Mesenchymal stem cell (in vitro differentiated cells and primary cell): Measurements from ENCODE around the gene PML.

Experiments used
- DNase-seq: peaks from one replicate; pipeline ENCODE4 v3.0.0-alpha.2; 2013
- H2AFZ ChIP-seq: one replicate; pipeline ENCODE4 v1.6.1; 2013; ENCODE audit warnings: low read depth, mild to moderate bottlenecking, control low read depth, inconsistent platforms, low read length, moderate library complexity
- H2AK5ac ChIP-seq: 2 replicates; pipeline ENCODE4 v1.6.1; 2013; ENCODE audit warnings: low read length, moderate library complexity, mild to moderate bottlenecking, inconsistent platforms; ENCODE audit not compliant: severe bottlenecking
- H2BK120ac ChIP-seq: one replicate; pipeline ENCODE4 v1.6.1; 2013; ENCODE audit warnings: low read depth, mild to moderate bottlenecking, inconsistent platforms, low read length, moderate library complexity
- H2BK12ac ChIP-seq, 2 experiments: one replicate each; pipeline ENCODE4 v1.6.1; 2013; ENCODE audit warnings: inconsistent platforms in 2 of 2, low read length in 2 of 2, mild to moderate bottlenecking in 2 of 2, moderate library complexity in 2 of 2, control low read depth in 1 of 2
- H2BK15ac ChIP-seq: one replicate; pipeline ENCODE4 v1.6.1; 2013; ENCODE audit warnings: mild to moderate bottlenecking, low read depth, inconsistent platforms; ENCODE audit not compliant: poor library complexity, severe bottlenecking
- H2BK5ac ChIP-seq: 2 replicates; pipeline ENCODE4 v1.6.1; 2013; ENCODE audit warnings: low read depth, mild to moderate bottlenecking, low read length, control low read depth, inconsistent platforms; ENCODE audit not compliant: poor library complexity, severe bottlenecking
- H3K14ac ChIP-seq, 2 experiments: one replicate each; pipeline ENCODE4 v1.6.1; 2013; ENCODE audit warnings: inconsistent platforms in 2 of 2, low read length in 2 of 2, control low read depth in 1 of 2, mild to moderate bottlenecking in 1 of 2, moderate library complexity in 1 of 2
- H3K18ac ChIP-seq, 2 experiments: one replicate each; pipeline ENCODE4 v1.6.1; 2013; ENCODE audit warnings: inconsistent platforms in 2 of 2, low read length in 2 of 2, control low read depth in 1 of 2, low read depth in 1 of 2, mild to moderate bottlenecking in 1 of 2
- H3K23ac ChIP-seq, 2 experiments: one replicate each; pipeline ENCODE4 v1.6.1; 2013; ENCODE audit warnings: inconsistent platforms in 2 of 2, low read length in 2 of 2, mild to moderate bottlenecking in 2 of 2, moderate library complexity in 2 of 2, control low read depth in 1 of 2
- H3K27ac ChIP-seq: 2 replicates; pipeline ENCODE4 v1.5.1; 2013; ENCODE audit warnings: mild to moderate bottlenecking, moderate library complexity, low read length, control low read depth, inconsistent platforms; ENCODE audit not compliant: poor library complexity, severe bottlenecking
- H3K27me3 ChIP-seq, 2 experiments: 2 replicates each; pipeline versions ENCODE4 v1.6.1 to v1.7.0; 2013; ENCODE audit warnings: low read length in 2 of 2, mild to moderate bottlenecking in 2 of 2, moderate library complexity in 2 of 2, control low read depth in 1 of 2, inconsistent platforms in 1 of 2; ENCODE audit not compliant: control insufficient read depth in 1 of 2, insufficient read depth in 1 of 2
- H3K36me3 ChIP-seq, 2 experiments: 2 replicates each; pipeline versions ENCODE4 v1.6.1 to v1.7.0; 2013; ENCODE audit warnings: low read length in 2 of 2, control low read depth in 1 of 2, inconsistent platforms in 1 of 2, low read depth in 1 of 2, mild to moderate bottlenecking in 1 of 2; ENCODE audit not compliant: insufficient read depth in 2 of 2, control insufficient read depth in 1 of 2
- H3K4ac ChIP-seq, 2 experiments: one replicate each; pipeline ENCODE4 v1.6.1; 2013; ENCODE audit warnings: inconsistent platforms in 2 of 2, low read length in 2 of 2, mild to moderate bottlenecking in 2 of 2, moderate library complexity in 2 of 2, control low read depth in 1 of 2, low read depth in 1 of 2
- H3K4me1 ChIP-seq: 2 replicates; pipeline ENCODE4 v1.6.1; 2013; ENCODE audit warnings: low read depth, low read length, control low read depth; ENCODE audit not compliant: control insufficient read depth, insufficient read depth
- H3K4me2 ChIP-seq: 2 replicates; pipeline ENCODE4 v1.6.1; 2013; ENCODE audit warnings: low read length, mild to moderate bottlenecking, inconsistent platforms; ENCODE audit not compliant: poor library complexity, severe bottlenecking
- H3K4me3 ChIP-seq, 2 experiments: 2 replicates each; pipeline versions ENCODE4 v1.5.1 to v1.7.0; 2013; ENCODE audit warnings: low read length in 2 of 2, mild to moderate bottlenecking in 2 of 2, control low read depth in 1 of 2, low read depth in 1 of 2; ENCODE audit not compliant: insufficient read depth in 1 of 2
- H3K79me1 ChIP-seq: replicated peaks from 2 replicates; pipeline ENCODE4 v1.6.1; 2013; ENCODE audit warnings: mild to moderate bottlenecking, control low read depth, low read length, inconsistent platforms; ENCODE audit not compliant: poor library complexity, severe bottlenecking
- H3K9ac ChIP-seq: 2 replicates; pipeline ENCODE4 v1.7.0; 2013; ENCODE audit warnings: mild to moderate bottlenecking, low read length, moderate library complexity
- H3K9me3 ChIP-seq: 2 replicates; pipeline ENCODE4 v1.7.0; 2013; ENCODE audit warnings: mild to moderate bottlenecking, low read length; ENCODE audit not compliant: control insufficient read depth
- H4K8ac ChIP-seq: one replicate; pipeline ENCODE4 v1.6.1; 2013; ENCODE audit warnings: inconsistent platforms, mild to moderate bottlenecking, low read length, moderate library complexity
- H4K91ac ChIP-seq: one replicate; pipeline ENCODE4 v1.6.1; 2013; ENCODE audit warnings: mild to moderate bottlenecking, low read length, inconsistent platforms
- WGBS: methylation state at CpG from one replicate; pipeline ENCODE4 v1.1.7; 2013; ENCODE audit warnings: mixed read lengths; 5-methylcytosine and 5-hydroxymethylcytosine counted together

PML gene

GRCh38 chr15:73984208-73984979, 10.1 kb upstream of the PML start:
- Histone ChIP-seq H2AFZ (no peak overlapping the region), H3K9me3 (no peaks in the 10 kb centered on the region), H3K27ac (peak overlapping the region; percentile 99), H3K36me3 (peaks cover 21 to 28% of the 10 kb centered on the region in 2 experiments), H4K8ac (peak overlapping the region; percentile 93), H2BK15ac (peak overlapping the region; percentile 88), H3K23ac (peak overlapping the region in 1 of 2 experiments; percentile 23), H3K18ac (peak overlapping the region; percentile 94 to 99), H3K4me1 (peaks cover 74% of the 10 kb centered on the region), H3K27me3 (no peaks in the 10 kb centered on the region), H3K4ac (peak overlapping the region; percentile 98 to 99), H2AK5ac (peak overlapping the region; percentile 99), H3K79me1 (peaks cover 3% of the 10 kb centered on the region), H4K91ac (peak overlapping the region; percentile 99), H3K4me3 (no peak overlapping the region), H3K14ac (peak overlapping the region in 1 of 2 experiments; percentile 78), H3K4me2 (no peak overlapping the region), H2BK5ac (peak overlapping the region; percentile 100), H2BK120ac (no peak overlapping the region), H3K9ac (peak overlapping the region; percentile 82), H2BK12ac (peak overlapping the region; percentile 99 to 100)
- DNase-seq = no peak
- 97% methylated on average over 13 of the region's 13 CpGs for WGBS

GRCh38 chr15:73985101-73985873, 9.2 kb upstream of the PML start:
- Histone ChIP-seq H3K4me1 (peaks cover 76% of the 10 kb centered on the region), H2AK5ac (peak overlapping the region; percentile 99), H3K18ac (peak overlapping the region; percentile 52 to 79), H3K14ac (peak overlapping the region in 1 of 2 experiments; percentile 38), H4K91ac (peak overlapping the region; percentile 83), H3K9ac (peak overlapping the region; percentile 22), H3K4me3 (no peak overlapping the region), H3K36me3 (peaks cover 21 to 30% of the 10 kb centered on the region in 2 experiments), H3K79me1 (peaks cover 5% of the 10 kb centered on the region), H2BK12ac (peak overlapping the region; percentile 67 to 90), H3K4me2 (no peak overlapping the region), H3K23ac (no peak overlapping the region), H4K8ac (peak overlapping the region; percentile 83), H2BK15ac (peak overlapping the region; percentile 26), H2BK5ac (peak overlapping the region; percentile 73), H2AFZ (no peak overlapping the region), H3K9me3 (no peaks in the 10 kb centered on the region), H3K27me3 (no peaks in the 10 kb centered on the region), H3K4ac (peak overlapping the region; percentile 6 to 85), H2BK120ac (no peak overlapping the region), H3K27ac (peak overlapping the region; percentile 99)
- 90% methylated on average over 13 of the region's 13 CpGs for WGBS
- DNase-seq = no peak

GRCh38 chr15:73986055-73986775, 8.3 kb upstream of the PML start:
- Histone ChIP-seq H3K36me3 (peaks cover 21 to 31% of the 10 kb centered on the region in 2 experiments), H3K27ac (peak overlapping the region; percentile 99), H3K27me3 (no peaks in the 10 kb centered on the region), H2BK15ac (no peak overlapping the region), H4K91ac (no peak overlapping the region), H3K18ac (peak overlapping the region; percentile 14 to 64), H3K14ac (no peak overlapping the region), H3K9ac (peak overlapping the region; percentile 5), H3K79me1 (peaks cover 11% of the 10 kb centered on the region), H3K4ac (peak overlapping the region; percentile 6 to 15), H2AK5ac (peak overlapping the region; percentile 99), H4K8ac (no peak overlapping the region), H2BK12ac (peak overlapping the region in 1 of 2 experiments; percentile 93), H2BK120ac (peak overlapping the region; percentile 39), H3K9me3 (no peaks in the 10 kb centered on the region), H3K4me3 (no peak overlapping the region), H3K4me2 (no peak overlapping the region), H3K23ac (no peak overlapping the region), H3K4me1 (peaks cover 79% of the 10 kb centered on the region), H2AFZ (no peak overlapping the region), H2BK5ac (peak overlapping the region; percentile 36)
- WGBS = 64% methylated on average over 7 of the region's 7 CpGs
- DNase-seq = peak; percentile 59
